ENCODE results near the gene ATP6V0E1.

- TF ChIP-seq CTCF (conservative IDR thresholded peaks at IDR 0.05; ENCODE audit: low read depth, low read length): no peak
- no peak for TF ChIP-seq MAZ (IDR thresholded peaks at IDR 0.05; ENCODE audit: borderline replicate concordance, low read depth, low read length)
- no peak for TF ChIP-seq SMC3 (IDR thresholded peaks at IDR 0.05; ENCODE audit: low read depth, low read length)
- no peak for TF ChIP-seq CHD1 (IDR thresholded peaks at IDR 0.05; ENCODE audit: low read depth, low read length)
- no peak for TF ChIP-seq CEBPB (IDR thresholded peaks at IDR 0.05; ENCODE audit: low read depth, low read length)
- TF ChIP-seq RCOR1 (IDR thresholded peaks at IDR 0.05; ENCODE audit: insufficient replicate concordance, low read length): no peak
- no peak for TF ChIP-seq NFE2L2 (IDR thresholded peaks at IDR 0.05; ENCODE audit: low read depth, low read length)
- no peak for TF ChIP-seq USF2 (IDR thresholded peaks at IDR 0.05; ENCODE audit: low read depth, low read length)
- TF ChIP-seq POLR2A (IDR thresholded peaks at IDR 0.05; ENCODE audit: low read depth, low read length): no peak
- TF ChIP-seq MAFK (IDR thresholded peaks at IDR 0.05; ENCODE audit: low read depth, low read length): no peak
- TF ChIP-seq MXI1 (IDR thresholded peaks at IDR 0.05; ENCODE audit: borderline replicate concordance, low read depth, low read length): no peak
- TF ChIP-seq RFX5 (IDR thresholded peaks at IDR 0.05; ENCODE audit: low read depth, low read length): no peak
- TF ChIP-seq RAD21 (IDR thresholded peaks at IDR 0.05; ENCODE audit: low read length): no peak
- no peak for TF ChIP-seq FOS (IDR thresholded peaks at IDR 0.05; ENCODE audit: low read depth, low read length)
Measured at GRCh38 chr5:173004013-173004412, 20.4 kb downstream of the ATP6V0E1 start.
